ENCODE results near the gene DDX23.

DNA sequence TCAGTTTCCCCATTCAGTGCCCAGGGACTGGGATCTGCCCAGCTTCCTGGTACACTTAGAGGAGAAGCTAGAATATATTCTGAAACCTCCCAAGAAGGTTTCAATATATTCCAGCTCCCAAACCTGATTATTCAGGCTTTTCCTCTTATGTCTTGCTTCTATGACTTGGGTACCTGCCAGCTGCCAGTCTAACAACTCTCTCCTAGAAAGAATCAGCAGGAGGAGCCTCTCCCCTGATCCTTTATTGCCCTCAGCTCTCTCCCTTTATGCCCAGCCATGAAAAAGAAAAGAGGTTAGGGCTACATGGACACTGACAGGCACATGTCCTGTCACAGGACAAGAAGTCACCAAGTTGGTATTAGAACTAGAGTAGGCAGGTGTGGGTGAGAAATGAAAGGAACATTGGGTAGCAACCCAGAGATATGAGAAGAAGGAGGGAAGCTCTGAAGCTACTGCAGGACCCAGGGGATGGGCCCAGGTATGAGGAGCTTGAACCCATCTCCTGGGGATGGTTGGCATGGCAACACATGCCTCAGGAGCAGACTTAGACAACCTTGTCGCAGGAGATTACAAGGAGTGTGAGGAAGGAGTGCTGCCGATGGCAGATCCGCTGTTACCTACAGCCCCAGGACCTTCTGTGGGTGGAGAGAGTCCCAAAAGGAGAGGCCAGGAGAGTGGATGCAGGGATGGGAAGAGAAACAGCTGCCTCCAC lies 35.7 kb downstream of the DDX23 start:
- TF ChIP-seq, protein P1, sequence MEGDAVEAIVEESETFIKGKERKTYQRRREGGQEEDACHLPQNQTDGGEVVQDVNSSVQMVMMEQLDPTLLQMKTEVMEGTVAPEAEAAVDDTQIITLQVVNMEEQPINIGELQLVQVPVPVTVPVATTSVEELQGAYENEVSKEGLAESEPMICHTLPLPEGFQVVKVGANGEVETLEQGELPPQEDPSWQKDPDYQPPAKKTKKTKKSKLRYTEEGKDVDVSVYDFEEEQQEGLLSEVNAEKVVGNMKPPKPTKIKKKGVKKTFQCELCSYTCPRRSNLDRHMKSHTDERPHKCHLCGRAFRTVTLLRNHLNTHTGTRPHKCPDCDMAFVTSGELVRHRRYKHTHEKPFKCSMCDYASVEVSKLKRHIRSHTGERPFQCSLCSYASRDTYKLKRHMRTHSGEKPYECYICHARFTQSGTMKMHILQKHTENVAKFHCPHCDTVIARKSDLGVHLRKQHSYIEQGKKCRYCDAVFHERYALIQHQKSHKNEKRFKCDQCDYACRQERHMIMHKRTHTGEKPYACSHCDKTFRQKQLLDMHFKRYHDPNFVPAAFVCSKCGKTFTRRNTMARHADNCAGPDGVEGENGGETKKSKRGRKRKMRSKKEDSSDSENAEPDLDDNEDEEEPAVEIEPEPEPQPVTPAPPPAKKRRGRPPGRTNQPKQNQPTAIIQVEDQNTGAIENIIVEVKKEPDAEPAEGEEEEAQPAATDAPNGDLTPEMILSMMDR (IDR thresholded peaks at IDR 0.05), result no peak
- TF ChIP-seq POLR2A (IDR thresholded peaks at IDR 0.05), result no peak
